Tibial nerve (tissue), 4 donors: Measurements from ENCODE around the gene DGCR2.

Experiments used
- CTCF ChIP-seq, 5 experiments: fragments of 200-600 bp in 3 of 5; fragments of 450-650 bp in 2 of 5; sonication (generic) in 3 of 5; IDR thresholded peaks; one replicate each; pipeline ENCODE4 v1.5.1; 2016 to 2019; ENCODE audit warnings: antibody characterized with exemption in 5 of 5, mild to moderate bottlenecking in 3 of 5, moderate library complexity in 2 of 5
- EP300 ChIP-seq, 2 donors: sonication (generic); formaldehyde crosslinking; IDR thresholded peaks; one replicate each; pipeline ENCODE4 v1.6.1; 2017; ENCODE audit warnings: antibody characterized with exemption in 2 of 2, mild to moderate bottlenecking in 1 of 2
- POLR2A ChIP-seq, 2 donors: fragments of 450-650 bp; IDR thresholded peaks; one replicate each; pipeline ENCODE4 v1.6.1; 2017; ENCODE audit warnings: antibody characterized with exemption in 2 of 2, mild to moderate bottlenecking in 2 of 2, moderate library complexity in 2 of 2

GRCh38 chr22:18991821-18992442 lies 130.3 kb downstream of the DGCR2 start:
- TF ChIP-seq CTCF (IDR thresholded peaks at IDR 0.05) (no peak), POLR2A (IDR thresholded peaks at IDR 0.05) (no peak), EP300 (IDR thresholded peaks at IDR 0.05) (no peak)
